MM.1S (cell line): Measurements from ENCODE around the gene DPP10.

Experiments used
- EZH2phosphoT487 ChIP-seq: fragments of 300-600 bp; sonication (generic); IDR thresholded peaks from 2 replicates; pipeline ENCODE4 v1.6.1; 2018; ENCODE audit warnings: antibody characterized with exemption, low read length
- TF ChIP-seq, protein P1 (sequence below): fragments of 300-600 bp; sonication (generic); IDR thresholded peaks from 2 replicates; pipeline ENCODE4 v1.5.1; 2016; ENCODE audit warnings: antibody characterized with exemption, low read length, mixed read lengths

DNA sequence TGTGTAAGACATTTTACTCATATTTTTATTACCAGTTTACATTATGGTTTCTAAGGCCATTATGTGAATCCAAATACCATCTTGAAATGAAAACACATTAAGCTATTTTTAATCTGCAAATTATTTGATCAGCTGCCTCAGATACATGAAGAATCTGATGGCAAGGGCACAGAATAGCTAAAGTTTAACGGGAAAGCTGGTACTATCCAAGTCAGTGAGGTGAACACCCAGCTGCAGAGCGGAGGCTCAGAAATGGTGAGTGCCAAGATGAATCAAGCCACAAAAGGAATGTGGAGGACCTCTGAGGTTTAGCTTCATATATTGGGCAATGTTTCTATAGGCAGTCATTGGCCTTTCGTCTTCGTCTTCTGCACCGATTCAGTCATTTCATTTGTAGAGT, 75.1 kb downstream of the DPP10 start:
- TF ChIP-seq, protein P1, sequence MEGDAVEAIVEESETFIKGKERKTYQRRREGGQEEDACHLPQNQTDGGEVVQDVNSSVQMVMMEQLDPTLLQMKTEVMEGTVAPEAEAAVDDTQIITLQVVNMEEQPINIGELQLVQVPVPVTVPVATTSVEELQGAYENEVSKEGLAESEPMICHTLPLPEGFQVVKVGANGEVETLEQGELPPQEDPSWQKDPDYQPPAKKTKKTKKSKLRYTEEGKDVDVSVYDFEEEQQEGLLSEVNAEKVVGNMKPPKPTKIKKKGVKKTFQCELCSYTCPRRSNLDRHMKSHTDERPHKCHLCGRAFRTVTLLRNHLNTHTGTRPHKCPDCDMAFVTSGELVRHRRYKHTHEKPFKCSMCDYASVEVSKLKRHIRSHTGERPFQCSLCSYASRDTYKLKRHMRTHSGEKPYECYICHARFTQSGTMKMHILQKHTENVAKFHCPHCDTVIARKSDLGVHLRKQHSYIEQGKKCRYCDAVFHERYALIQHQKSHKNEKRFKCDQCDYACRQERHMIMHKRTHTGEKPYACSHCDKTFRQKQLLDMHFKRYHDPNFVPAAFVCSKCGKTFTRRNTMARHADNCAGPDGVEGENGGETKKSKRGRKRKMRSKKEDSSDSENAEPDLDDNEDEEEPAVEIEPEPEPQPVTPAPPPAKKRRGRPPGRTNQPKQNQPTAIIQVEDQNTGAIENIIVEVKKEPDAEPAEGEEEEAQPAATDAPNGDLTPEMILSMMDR = no peak
- no peak for TF ChIP-seq EZH2phosphoT487
